ENCODE data around the gene FMNL3. TPM values are rescaled to one million over a fixed set of nuclear protein-coding genes. Genes with fewer than 3 reads are reported as not detected.

FMNL3 gene
- total RNA-seq, 1 donor from 2014 or later: 30.4 TPM

DNA sequence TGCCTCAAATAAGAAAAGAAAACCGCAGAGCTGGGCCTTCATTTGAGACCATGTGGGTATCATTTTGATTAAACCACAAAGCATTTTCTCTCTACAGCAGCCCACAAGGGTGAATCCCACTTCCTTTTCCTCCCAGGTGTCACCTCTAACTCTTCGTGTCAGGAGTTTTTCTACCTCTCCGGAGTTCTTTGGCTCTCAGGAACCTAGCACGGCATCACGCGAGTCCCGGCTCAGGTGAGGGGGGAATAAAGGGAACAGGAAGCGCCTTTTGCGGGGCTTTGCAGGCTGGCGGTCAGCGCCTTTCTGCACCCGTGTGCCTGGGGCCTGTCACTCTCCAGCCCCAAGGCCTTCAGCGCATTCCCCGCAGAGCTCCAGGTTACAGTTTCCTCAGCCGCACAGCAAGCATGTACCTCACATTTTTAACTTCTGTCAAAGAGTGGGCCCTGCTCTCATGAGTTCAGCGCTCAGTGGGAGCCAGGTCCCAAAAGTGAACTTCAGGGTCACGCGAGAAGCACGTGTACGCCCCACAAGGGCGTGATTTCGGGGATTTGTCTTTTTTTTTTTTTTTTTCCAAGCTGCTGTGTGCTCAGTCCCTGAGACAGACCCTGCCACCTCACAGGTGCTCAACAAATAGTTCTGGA, 84.6 kb downstream of the FMNL3 start:
- DNase-seq (ENCODE audit: low spot score in 2 of 2): no peak
- TF ChIP-seq, protein P1, sequence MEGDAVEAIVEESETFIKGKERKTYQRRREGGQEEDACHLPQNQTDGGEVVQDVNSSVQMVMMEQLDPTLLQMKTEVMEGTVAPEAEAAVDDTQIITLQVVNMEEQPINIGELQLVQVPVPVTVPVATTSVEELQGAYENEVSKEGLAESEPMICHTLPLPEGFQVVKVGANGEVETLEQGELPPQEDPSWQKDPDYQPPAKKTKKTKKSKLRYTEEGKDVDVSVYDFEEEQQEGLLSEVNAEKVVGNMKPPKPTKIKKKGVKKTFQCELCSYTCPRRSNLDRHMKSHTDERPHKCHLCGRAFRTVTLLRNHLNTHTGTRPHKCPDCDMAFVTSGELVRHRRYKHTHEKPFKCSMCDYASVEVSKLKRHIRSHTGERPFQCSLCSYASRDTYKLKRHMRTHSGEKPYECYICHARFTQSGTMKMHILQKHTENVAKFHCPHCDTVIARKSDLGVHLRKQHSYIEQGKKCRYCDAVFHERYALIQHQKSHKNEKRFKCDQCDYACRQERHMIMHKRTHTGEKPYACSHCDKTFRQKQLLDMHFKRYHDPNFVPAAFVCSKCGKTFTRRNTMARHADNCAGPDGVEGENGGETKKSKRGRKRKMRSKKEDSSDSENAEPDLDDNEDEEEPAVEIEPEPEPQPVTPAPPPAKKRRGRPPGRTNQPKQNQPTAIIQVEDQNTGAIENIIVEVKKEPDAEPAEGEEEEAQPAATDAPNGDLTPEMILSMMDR (IDR thresholded peaks at IDR 0.05): peak in 1 of 3 experiments; percentile 14
- intact Hi-C loops (cut with DNase I): loop anchor here (1.0 to 10.0 kb wide), 4 partner anchors 54 to 1405 kb away; partner anchors contain the start of genes FMNL3, LARP4, MCRS1 and SLC11A2

DNA sequence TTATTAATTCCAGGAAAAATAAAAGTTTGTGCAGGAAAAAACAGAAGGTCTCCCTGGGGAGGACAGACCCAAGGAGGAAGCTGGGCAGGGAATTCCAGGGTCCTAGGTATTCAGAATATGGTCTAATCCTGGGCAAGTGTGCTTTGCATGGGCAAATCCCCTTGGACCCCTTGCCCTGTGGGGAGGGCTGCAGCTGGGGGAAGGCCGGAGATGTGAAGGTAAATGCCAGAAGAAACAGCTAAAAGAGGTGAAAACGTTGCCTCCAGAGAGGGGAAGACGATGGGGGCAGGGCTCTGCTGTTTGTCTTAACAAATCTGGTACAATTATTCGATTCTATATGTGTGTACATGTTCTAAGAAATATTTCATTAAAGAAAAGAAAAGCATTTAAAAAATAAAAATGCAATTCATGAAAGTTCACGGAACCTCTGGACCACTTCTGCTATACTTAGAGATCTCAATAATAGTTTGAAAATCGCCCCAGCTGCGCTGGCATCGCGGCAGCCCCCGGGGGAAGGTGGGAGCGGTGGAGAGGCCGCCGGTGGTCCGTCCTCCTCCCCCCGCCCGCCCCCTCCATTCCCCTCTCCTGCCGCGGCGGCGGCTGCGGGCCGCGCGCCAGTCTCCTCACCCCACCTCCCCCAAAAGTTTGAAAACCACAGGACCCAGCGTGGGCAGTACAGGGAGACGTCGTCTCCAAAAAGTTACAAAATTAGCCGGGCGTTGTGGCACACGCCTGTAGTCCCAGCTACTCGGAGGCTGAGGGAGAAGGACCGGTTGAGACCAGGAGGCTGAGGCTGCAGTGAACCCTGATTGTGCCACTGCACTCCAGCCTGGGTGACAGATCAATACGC, 85.3 kb downstream of the FMNL3 start:
- Histone ChIP-seq H3K4me1 (peaks cover 6 to 11% of the 10 kb centered on the region in 2 donors), H3K36me3 (no peaks in the 10 kb centered on the region), H3K27ac (peak overlapping the region; percentile 89 to 96), H3K9me3 (no peaks in the 10 kb centered on the region), H3K27me3 (no peaks in the 10 kb centered on the region), H3K4me3 (peak overlapping the region; percentile 49 to 77)
- no peak for DNase-seq (ENCODE audit: low spot score in 2 of 2)
- intact Hi-C loops (cut with DNase I): loop anchor here (5.0 to 10.0 kb wide), 2 partner anchors 783 to 1405 kb away; partner anchors contain the start of genes LARP4 and SLC11A2
- TF ChIP-seq, protein P1 (IDR thresholded peaks at IDR 0.05): no peak

More for the DNA sequence above, 84.6 kb downstream of the FMNL3 start:
- peak overlapping the region; percentile 89 to 96 for H3K27ac ChIP-seq
- no peaks in the 10 kb centered on the region for H3K36me3 ChIP-seq
- H3K4me1 ChIP-seq: peaks cover 6 to 11% of the 10 kb centered on the region in 2 donors
- no peaks in the 10 kb centered on the region for H3K27me3 ChIP-seq
- no peaks in the 10 kb centered on the region for H3K9me3 ChIP-seq
- peak overlapping the region; percentile 49 to 77 for H3K4me3 ChIP-seq

DNA sequence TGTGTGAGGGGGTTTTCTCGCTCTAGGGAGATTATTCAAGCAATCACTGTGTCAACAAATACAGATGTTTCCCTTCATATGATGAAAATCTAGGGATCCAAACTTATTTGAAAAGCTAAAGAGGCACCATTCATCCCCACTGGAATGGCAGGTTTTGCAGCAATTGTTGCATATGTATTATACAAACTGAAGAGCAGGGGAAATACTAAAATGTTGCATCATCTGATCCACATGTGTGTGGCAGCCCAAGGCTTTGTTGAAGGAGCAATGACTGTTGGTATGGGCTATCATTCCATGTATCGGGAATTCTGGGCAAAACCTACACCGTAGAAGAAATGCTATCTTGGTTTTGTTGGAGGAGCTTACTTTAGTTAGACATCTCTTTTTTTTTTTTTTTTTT, 87.9 kb downstream of the FMNL3 start:
- TF ChIP-seq, protein P1 (IDR thresholded peaks at IDR 0.05): no peak
- H3K27ac ChIP-seq: no peak overlapping the region
- intact Hi-C loops (cut with DNase I): no loop called here

DNA sequence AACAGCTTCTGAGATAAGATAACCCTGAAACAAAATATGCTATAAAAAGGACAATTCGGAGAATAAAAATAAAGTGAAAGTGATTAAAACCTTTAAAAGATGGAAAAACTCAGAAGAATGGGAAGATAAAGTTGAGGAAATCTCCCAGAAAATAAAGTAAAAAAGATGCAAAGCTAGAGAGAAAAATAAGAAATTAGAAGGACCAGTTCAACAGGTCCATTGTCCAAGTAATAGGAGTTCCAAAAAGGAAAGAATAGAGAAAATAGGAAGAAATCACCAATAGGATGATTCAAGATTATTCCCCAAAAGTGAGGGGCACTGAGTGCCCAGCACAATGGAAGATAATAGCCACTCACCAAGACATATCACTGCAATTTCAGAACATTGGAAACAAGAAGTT, 88.6 kb downstream of the FMNL3 start:
- Histone ChIP-seq H3K9me3 (no peaks in the 10 kb centered on the region), H3K36me3 (no peaks in the 10 kb centered on the region), H3K27me3 (no peaks in the 10 kb centered on the region), H3K4me3 (no peak overlapping the region), H3K27ac (no peak overlapping the region), H3K4me1 (peaks cover 6 to 11% of the 10 kb centered on the region in 2 donors)
- intact Hi-C loops (cut with DNase I): no loop called here
- DNase-seq (ENCODE audit: low spot score in 2 of 2): no peak
- TF ChIP-seq, protein P1 (IDR thresholded peaks at IDR 0.05): no peak

More for the DNA sequence above, 87.9 kb downstream of the FMNL3 start:
- no peak overlapping the region for H3K4me3 ChIP-seq
- peaks cover 6 to 11% of the 10 kb centered on the region in 2 donors for H3K4me1 ChIP-seq
- H3K9me3 ChIP-seq: no peaks in the 10 kb centered on the region
- H3K27me3 ChIP-seq: no peaks in the 10 kb centered on the region
- no peak for DNase-seq (ENCODE audit: low spot score in 2 of 2)
- H3K36me3 ChIP-seq: no peaks in the 10 kb centered on the region

DNA sequence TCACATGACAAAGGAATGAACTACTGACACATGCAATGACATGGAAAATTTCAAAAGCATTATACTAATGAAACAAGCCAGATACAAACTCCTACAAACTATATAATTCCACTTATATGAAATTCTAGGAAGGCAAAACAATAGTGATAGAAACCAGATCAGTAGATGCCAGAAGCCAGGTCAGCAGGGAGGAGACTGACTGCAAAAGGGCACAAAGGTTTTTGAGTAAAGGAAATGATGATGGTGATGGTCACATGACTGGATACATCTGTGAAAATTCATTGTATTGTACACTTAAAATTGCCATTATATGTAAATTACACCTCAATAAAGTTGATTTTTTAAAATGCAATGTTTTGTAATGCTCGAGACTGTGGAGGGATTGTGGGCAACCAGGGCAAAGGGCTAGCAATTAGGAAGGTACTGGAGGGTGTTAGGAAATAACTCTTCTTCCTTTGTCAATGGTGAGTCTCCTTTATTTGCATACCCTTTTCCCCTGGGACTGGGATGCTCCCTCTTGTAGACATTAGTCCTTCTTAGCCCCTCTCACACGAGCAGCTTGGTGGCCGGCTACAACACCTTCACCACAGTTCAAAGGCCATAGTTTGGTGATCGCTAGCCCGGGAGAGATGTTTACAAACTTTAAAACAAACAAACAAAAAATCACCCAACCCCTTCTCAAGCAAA, 90.5 kb downstream of the FMNL3 start:
- intact Hi-C loops (cut with DNase I): no loop called here
- H3K36me3 ChIP-seq: no peaks in the 10 kb centered on the region
- no peak overlapping the region for H3K27ac ChIP-seq
- no peak for DNase-seq (ENCODE audit: low spot score in 2 of 2)
- TF ChIP-seq, protein P1 (IDR thresholded peaks at IDR 0.05): no peak
- peaks cover 2% of the 10 kb centered on the region in 2 donors for H3K4me1 ChIP-seq
- no peaks in the 10 kb centered on the region for H3K27me3 ChIP-seq
- H3K9me3 ChIP-seq: no peaks in the 10 kb centered on the region
- H3K4me3 ChIP-seq: no peak overlapping the region

All from ascending aorta (tissue), 2 donors.